GM18526 (cell line): ENCODE data around the gene OOSP1.

ENCODE experiments used
- POLR2A ChIP-seq: IDR thresholded peaks from 3 replicates; pipeline ENCODE4 v1.6.1; 2011; ENCODE audit not compliant: insufficient read length; ENCODE audit errors: extremely low read depth

OOSP1 gene

GRCh38 chr11:59944720-59945119 is 6.5 kb downstream of the OOSP1 start:
- no peak for TF ChIP-seq POLR2A

DNA sequence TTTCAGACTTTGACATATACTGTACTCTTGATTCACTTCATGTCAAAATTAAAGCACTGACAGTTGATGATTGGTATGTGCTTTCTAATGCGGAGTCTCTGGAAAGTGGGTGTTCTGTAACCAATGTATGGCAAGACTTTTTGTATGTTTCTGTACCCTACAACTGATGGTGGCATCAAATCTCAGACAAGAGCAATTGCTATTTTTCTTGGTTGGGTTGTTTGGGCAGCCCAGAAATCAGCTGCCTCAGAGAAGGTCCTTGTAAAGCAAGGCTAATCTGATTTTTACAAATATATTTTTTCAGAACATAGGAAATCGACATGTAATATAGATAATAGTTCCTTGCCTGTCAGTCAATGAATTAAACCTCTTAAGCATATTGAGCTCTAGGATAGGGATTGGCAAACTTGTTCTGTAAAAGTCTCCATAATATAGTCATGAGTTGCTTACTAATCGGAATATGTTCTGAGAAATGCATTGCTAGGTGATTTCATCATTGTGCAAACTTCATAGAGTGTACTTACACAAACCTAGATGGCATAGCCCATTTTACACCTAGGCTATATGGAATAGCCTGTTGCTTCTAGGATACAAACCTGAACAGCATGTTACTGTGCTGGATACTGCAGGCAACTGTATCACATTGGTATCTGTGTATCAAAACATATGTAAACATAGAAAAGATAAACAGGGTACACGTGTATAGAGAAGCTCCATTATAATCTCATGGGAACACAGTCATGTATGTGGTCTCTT is 15.4 kb downstream of the OOSP1 start:
- TF ChIP-seq POLR2A: no peak

- no peak for TF ChIP-seq POLR2A
Observed at GRCh38 chr11:59954219-59954847, 16.1 kb downstream of the OOSP1 start.

GRCh38 chr11:59957094-59957493 is 18.9 kb downstream of the OOSP1 start:
- no peak for TF ChIP-seq POLR2A

DNA sequence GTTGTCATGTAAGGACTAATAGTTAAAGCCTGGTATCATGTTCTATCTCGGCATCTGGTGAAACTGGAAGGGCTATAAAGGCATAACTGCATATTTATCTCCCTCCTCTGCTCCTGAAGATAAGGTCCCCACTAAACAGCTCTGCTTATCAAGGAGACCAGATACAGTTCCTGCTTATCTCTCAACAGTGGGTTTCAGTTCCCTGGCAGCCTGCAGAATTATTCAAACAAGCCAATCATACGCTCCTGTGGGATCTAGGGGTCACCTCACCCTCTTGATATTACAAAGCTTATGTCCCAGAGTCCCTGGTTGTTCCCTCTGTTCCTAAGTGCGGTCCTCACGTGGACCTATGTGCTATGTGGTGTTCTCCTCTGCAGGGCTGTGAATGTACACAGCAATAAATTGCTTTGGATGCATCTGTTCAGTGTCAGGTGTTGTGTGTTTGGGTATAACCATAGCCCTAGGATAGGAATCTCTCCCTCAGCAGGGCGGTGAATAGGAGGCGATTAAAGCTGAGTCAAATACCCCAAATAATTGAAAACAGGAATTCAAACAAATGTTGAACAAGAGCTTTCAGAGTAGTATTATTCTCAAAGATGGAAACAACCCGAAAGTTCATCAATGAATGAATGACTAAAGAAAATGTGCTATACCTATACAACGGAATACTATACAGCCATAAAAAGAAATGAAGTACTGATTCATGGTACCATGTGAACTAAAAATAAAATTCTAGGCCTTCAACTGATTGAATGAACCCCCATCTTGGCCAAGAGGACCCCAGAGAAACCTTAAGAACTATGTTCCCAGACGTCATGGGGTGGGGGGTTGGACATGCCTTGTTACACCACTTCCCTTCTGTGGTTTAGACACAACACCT is 22.5 kb downstream of the OOSP1 start:
- no peak for TF ChIP-seq POLR2A

GRCh38 chr11:59962107-59962482 is 23.9 kb downstream of the OOSP1 start:
- no peak for TF ChIP-seq POLR2A

DNA sequence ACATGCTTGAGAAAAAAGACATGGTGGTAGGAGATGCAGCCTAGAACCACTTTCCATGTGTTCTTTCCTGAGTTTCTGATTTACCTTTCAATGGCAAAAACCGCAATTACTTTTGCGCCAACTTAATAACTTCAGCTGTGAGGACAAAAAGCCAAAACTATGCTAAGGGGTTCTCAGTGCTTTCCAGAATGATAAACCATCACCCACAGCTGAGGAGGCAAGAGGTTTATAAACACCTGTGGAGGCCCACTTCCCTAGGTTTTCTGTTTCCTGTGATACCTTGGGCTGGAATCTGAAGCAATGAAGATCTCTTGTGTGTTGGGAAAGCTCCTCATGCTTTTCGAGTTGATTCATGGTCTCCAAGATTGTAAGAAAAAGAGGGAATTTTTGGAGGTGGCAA is 25.5 kb downstream of the OOSP1 start, which contains the start of gene OOSP4A:
TSS of gene OOSP4A (plus strand) at position 301 of the 400 bp plus-strand sequence. CDS start at position 301, 0 bp downstream.
- no peak for TF ChIP-seq POLR2A

DNA sequence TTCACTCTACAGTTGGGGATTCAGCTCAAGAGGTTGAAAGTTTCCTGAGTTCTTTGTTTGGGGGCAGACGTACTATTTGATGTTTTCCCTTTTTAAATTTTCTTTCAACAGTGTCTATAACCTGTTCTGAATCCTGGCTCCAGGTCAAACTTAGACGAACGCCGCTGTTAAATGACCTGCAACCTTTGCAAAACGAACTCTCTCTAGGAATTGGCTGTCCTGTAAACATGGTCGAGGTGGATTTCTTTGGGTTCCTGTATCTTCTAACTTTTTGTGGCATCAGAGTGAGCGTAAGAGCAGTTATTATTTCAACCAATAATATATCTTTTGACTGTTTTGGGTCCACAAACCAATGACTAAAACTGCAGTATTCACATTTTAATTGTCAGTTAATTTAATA is 27.2 kb downstream of the OOSP1 start:
- no peak for TF ChIP-seq POLR2A

DNA sequence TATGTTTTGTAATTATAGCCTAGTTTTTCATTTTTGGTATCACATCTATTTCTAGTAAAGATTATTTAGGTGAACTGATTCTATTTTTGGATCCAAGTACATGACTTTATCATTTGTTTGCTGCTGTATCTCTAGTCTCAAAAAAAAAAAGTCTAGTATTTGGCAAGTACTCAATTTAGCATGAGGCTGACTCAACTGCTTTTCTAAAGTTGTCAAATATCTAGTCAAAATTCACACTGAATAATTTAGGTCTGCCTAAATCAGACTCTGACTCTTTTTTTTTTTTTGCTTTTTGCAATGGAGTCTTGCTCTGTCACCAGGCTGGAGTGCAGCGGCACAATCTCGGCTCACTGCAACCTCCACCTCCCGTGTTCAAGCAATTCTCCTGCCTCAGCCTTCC is 28.0 kb downstream of the OOSP1 start:
- no peak for TF ChIP-seq POLR2A

GRCh38 chr11:59967677-59968394 is 29.6 kb downstream of the OOSP1 start:
- TF ChIP-seq POLR2A: no peak

DNA sequence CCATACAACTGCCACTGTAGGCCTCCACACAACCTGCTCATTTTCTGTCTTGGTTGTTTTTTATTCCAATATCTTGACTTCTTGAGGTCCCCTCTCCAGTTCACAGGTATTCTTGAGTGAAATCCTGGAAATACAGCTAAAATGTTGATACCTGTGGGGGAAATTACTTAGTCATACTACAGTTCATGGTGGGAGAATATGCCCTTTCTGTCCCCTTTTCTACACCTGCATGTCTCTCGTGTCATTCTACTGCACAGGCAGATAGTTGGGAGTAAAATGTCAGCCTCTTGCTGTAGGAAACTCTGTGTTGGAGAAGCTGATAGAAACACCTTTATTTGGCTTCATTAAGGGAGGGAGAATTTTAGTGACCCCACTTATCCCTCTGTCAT is 30.2 kb downstream of the OOSP1 start:
- no peak for TF ChIP-seq POLR2A

DNA sequence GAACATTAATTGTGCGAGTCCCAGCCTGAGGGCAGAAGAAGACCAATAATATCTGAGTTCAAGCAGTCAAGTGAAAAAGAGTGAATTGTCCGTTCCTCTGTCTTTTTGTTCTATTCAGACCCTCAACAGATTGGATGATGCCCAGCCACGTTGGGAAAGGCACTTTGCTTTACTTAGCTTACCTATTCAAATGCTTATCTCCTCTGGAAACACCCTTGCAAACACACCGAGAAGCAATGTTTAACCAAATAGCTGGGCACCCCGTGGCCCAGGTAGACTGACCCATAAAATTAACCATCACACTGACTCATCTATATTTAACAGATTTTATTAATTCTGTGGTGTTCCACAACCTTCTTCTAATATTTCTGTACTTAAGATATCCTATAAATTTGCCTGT is 34.9 kb downstream of the OOSP1 start:
- no peak for TF ChIP-seq POLR2A

- TF ChIP-seq POLR2A: no peak
Observed at GRCh38 chr11:59981106-59981770, 43.0 kb downstream of the OOSP1 start.

- no peak for TF ChIP-seq POLR2A
Observed at GRCh38 chr11:59983212-59983611, 45.0 kb downstream of the OOSP1 start.

- TF ChIP-seq POLR2A: no peak
Observed at GRCh38 chr11:59984368-59984767, 46.1 kb downstream of the OOSP1 start.
